Kasumi-1 (cell line): ENCODE results near the gene FAM151B.
"Not testable (repeated sequence)": the region's sequence is repeated elsewhere in the genome, so short reads cannot be mapped to it uniquely, and the experiment has no call there.

Source experiments
- DNase-seq, 2 experiments: peaks; one replicate each; lab custom pipeline; 2025; lab: John Stamatoyannopoulos, UW

Gene FAM151B

DNA sequence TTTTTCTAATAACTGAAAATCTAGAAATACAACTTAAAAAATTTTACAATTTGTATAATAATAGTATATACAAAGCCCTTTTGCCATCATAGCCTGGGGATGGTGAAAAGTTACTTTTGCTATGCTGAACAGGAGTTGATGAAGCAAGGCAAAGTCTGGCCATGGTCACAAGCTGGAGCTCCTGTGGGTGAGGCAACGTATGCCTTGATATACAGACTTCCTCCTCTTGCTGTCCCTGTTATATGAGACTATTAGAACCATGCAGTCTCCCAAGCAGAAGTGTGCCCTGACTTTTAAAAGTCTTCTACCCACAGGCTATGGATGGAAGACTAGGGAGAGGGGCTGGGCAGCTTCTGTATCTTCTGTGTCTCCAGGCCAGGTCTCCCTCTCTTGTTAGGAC, 15.7 kb downstream of the FAM151B start:
- peak; percentile 66 to 69 for DNase-seq

DNA sequence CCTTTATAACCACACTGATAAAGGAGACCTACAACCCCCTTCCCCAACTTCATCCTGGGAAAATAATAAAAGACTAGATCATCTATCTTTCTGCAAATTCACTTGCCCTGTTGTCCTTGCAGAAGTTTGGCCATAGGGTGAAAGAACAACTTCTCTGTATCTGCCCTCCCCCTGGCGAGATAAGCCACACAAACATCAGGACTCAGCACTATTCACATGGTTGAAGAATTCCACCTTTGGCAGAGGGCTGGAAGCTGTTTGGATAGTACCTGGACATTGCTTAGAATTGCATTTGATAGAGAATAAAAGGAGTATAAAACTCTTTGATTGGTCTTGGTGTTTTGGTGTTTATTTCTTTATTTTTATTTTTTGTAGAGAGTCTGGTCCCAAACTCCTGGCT, 16.9 kb downstream of the FAM151B start:
- no peak for DNase-seq

DNA sequence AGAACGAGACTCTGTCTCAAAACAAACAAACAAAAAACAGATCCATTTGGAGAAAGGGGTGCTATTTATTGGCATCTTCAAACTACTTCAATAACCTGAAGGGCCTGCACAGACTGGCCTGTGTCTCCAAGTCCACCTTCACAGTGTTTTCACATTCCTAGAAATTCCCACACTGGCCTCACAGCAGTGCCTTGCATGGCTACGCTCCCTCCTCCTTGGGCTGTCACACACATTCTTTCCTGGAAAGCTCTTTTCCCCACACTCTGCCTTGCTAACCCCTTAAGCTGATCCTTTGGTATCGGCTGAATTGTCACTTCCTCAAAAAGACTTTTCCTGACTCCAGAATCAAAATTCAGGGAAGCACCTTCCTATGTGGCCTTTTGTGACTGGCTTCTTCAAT, 19.8 kb downstream of the FAM151B start:
- no peak for DNase-seq

DNA sequence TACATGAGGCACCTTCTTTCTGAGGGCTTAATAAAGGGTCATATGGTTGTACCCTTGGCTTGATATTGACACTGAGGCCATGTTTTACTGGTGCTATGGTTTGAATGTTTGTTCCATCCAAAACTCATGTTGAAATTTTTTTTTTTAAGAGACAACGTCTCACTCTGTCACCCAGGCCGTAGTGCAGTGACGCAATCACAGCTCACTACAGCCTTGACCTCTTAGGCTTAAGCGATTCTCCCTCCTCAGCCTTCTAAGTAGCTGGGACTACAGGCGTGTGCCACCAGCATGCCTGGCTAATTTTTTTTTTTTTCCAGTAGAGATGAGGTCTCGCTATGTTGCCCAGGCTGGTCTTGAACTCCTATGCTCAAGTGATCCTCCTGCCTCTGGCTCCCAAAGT, 20.9 kb downstream of the FAM151B start:
- no peak for DNase-seq

DNA sequence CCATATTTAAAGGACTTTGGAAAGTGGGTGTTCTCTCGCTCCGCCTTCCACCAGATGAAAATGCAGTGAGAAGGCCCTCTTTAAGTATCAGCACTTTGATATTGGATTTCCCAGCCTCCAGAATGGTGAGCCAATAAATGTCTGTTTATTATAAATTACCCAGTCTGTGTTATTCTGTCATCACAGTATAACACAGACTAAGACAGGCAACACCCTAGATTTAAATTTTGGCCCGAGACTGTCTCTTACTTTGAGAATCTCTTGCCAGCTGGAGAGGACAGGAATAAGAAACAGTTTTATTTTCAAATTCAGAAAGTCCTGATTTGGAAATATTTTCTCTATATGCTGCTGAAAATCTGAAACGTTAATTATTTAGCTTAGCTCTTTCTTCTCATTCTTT, 21.5 kb downstream of the FAM151B start:
- no peak for DNase-seq

DNA sequence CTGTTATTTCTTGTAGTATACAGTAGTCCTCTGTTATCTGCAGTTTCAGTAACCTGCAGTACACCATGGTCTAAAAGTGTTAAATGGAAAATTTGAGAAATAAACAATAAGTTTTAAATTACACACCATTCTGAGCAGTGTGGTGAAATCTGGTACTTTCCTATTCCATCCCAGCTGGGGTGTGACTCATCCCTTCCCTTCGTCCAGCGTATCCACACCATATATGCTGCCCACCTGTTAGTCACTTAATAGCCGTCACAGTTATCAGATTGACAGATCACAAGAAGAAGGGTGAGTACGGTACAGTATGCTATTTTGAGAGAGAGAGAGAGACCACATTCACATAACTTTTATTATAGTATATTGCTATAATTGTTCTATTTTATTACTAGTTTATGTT, 28.9 kb downstream of the FAM151B start:
- DNase-seq = no peak

DNA sequence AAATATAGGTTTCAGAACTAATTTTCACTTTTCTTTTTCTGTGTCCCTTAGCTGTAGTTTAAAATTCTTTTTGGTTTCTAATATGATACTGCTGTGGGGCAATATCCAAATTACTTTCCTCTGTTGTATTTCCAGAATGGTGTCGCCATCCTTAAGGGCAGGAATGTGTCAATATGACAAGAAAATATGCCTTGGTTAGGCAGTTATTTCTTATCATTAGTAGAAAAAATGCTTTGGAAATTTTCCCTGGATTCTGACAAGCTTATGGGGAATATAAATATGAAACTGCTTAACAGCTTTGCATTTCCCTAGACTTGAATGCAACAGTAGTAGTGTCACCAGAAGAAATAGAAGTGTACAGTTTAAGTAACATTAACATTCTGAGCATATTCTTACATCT, 52.8 kb downstream of the FAM151B start:
- no peak for DNase-seq

DNA sequence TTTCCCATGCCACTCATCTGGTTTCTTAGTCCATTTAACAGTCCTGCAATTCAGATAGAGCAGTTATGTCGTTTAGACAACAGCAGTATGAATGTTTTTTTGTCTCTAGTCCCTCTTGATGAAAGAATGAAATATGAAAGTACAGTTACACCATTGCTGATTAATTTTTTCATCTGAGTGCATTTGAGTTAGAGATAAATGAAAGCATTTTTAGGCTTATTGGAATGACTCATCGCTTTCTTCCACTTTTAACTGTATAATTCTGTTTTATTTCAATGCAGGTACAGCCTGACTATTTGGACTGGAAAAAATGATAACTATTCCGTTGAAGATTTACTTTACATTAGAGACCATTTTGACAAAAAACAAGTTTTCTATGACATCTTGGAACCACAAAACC, 53.5 kb downstream of the FAM151B start:
- no peak for DNase-seq

DNA sequence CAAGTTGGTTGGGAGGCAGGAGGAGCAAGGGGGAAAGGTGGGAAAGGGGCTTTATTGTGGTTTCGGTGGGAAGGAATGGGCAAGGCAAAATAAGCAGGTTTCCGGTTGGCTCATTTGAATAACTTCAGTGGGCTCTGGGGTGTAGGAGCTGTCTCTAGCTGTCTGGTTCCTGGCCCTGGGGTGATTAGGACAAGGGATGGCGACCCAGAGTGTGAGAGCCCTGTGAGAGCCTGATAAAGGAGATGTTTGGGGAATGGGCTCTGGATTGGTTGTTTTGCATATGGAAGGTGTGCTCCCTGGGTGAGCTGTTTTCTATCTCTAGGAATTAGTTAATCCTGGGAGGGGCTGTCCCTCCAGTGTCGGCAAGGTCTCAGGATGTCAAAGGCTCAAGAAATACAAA, 66.7 kb downstream of the FAM151B start:
- no peak for DNase-seq

DNA sequence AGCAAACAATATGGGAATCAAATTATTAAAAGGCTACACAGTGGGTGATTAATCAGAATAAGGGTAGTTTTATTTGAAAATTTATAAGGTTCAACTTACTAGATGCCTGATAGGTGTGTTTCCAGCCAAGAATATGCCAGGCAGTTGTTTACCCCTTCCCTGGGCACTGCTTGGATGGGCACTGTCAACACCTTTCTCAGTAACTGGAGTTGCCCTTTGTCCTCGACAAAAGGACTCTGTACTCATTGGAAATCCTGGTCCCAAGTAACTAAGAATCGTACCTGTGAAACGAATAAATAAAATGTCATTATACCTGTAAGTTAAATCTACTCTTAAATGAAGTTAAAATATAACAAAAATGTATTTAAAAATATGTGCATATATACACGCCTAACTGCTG, 67.2 kb downstream of the FAM151B start:
- no peak for DNase-seq

DNA sequence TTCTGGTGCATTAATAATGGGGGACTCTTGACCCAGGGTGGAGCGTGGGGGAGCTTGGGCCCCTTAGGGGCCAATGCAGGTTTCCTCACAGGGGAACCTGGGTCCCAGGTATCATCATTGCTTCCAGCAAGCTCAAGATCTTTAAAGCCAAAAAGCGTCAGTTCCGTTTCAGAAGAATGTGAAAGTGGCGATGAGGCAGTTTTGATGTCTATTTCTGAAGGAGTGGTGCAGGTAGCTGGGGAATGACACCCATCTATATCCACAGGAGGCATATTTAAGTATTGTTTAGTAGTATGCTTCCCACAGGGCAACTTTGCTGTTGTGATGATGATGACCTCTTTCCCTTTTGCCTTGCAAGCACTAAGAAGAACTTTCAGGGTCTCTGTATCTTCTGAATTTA, 71.3 kb downstream of the FAM151B start:
- no peak for DNase-seq

DNA sequence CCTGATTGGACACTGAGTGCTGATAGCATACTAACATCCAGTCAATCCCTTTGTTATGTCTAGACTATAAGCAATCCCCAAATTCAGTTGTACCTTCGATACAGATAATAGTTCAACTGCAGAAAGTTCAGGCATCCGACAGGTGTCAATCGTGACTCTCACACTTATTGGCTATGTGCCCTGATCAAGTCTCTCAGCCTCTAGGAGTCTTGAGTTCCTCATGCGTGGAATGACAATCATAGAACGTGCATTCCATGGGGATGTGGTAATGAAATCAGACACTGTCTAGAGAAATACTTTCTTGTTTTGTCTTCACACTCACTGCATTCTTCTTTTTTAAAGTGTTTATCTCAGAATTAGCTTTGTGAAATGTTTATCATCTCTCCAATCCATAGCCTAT, 77.4 kb downstream of the FAM151B start:
- DNase-seq = no peak

DNA sequence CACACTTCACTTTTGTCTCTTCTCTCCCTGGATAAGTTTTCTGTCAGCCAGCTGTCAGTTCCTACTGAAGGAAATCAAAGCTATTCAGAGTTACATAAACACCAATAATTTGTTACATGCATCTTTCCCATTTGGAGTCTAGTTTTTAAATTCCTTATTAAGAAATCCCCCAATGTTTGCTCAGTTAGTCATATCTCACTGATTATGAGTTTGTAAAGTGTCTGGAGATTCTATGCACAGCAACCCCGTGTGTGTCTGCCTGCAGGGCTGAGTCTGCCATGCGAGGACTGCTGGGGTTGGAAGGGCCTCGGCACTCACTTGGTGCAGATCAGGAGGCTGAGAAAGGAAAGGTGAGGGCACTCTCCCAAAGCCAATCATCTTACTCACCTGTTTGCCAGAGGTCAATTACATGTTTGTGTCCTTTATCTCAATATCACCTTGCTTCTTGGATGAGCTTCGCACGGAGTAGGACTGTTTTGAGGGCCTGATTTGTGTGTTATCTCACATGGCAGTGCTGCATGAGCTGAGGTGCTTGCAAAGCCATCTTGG, 78.9 kb downstream of the FAM151B start:
- DNase-seq = no peak

DNA sequence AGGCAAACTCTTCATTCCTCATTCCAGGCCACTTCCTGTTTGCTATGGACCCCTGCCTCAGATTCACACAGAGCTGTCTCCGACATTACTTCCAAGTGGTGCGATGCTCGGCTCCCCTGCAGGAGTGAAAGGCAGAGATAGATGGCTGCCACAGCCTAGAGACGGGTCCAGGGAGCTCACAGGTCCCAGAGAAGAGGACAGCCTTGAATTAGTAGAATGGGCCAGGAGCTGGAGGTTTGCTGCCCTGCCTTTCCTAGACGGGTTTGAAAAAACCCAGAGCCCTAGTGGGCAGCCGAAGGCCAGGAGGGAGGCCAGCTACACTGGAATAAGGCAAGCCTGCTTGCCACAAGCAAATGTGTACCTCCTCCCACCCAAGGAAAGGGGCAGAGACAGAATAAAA, 80.4 kb downstream of the FAM151B start:
- no peak for DNase-seq

DNA sequence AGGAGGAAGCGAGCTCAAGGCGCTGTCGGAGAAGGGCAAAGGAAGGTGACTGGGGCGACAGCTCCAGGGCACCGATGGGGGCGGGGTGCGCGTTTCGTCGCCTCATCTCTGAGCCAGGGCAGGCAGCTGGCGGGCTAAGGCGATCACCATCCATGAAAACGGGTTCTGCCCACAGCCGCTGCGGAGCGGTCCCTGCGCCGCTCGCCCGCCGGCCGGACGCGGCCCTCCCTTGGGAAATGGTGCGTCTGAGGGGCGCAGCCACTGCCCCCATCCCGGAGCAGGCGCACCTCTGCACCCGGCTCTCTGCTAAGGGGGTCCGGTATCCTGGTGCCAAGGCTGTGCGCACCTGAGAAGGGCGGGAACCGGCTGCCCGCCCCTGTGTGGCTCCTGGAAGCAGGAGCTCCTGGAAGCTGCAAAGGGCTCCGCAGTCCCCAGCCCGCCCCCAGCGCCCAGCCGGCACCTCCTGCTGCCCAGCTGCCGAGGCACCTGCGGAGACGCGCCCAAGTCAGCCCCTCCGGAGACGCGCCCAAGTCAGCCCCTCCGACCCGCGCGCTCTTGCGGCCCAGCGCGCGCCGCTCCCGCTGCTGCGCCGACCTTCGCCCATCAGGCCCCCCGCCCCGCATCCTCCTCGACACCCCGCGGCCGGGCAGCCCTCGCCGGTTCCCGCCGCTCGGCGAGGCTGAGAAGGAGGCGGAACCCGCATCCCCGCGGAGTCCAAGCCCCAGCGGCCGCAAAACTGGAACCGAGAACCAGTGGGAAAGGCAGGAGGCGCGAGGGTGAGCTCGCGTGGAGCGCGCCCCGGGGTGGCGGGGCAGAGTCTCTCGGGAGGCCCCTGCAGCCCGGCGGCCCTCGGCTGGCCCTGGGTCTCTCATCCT, 81.4 kb downstream of the FAM151B start:
- no peak for DNase-seq

DNA sequence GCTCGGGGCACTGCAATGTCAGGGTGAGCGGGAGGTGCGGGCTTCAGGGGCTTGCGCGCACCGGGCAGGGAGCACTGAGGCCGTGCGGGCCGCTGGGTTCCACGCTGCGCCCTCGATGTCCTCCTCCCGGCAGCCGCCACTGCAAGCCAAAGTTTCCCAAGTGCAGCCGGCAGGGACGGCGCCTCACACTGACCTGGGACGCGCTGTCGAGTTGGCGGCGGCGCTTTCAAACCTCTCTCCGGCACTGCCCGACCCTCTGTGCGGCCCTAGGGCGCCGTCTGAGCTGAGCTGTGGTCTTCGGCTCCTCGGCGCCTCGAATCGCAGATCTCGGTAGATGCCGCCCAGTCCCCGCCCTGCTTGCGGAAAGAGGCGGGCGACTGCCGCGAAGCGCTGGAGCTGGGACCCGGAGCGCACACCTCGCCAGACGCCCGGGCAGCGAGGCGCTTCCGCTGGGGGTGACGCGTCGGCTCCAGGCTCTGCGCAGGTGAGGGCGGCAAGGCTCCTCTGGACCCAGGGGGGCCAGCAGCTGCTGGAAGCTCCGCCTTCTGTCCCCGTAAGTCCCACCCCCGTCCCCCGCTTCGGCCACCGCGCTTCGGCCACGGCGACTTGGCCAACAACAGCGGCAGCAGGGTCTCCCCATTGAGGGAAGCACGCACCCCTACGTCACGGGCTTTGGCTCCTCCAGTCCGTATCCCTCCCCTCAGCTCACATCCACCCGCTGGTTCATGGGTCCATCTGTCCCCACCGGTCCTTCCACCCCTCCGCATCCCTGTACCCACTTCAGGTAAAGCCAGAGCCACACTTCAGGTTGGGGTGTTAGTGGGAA, 82.3 kb downstream of the FAM151B start, which contains the start of gene ANKRD34B:
Gene ANKRD34B, minus strand, starts transcription at position 320 of the 826 bp plus-strand sequence. CDS start 10,261 bp downstream, outside the sequence.
- DNase-seq = no peak

DNA sequence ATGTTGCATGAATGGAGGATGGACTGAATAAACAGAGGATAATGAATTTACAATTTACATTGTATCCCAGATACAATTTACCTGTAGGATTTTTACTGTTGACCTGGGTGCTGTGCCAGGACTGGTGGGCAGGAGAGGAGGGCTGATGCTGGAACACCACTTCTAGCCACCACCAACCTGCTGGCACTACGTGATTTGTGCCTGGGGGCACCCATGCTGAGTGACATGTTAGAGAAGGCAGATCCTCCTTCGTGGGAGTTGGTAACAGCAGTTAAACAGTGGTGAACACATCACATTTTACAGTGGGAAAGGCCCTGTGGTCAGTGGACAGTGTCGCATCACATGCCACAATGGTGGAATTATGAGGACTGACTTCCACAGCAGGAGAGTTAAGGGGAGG, 85.2 kb downstream of the FAM151B start:
- no peak for DNase-seq

DNA sequence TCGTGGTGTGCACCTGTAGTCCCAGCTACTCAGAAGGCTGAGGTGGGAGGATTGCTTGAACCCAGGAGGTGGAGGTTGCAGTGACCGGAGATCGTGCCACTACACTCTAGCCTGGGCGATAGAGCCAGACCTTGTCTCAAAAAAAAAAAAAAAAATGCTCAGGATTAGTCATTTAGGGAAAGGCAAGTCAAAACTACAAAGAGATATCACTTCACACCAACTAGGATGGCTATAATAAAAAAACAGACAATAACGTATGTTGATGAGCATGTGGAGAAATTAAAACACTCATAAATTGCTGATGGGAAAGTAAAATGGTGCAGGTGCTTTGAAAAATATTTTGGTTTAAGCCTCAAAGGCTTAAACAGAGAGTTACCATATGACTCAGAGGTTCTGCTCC, 88.5 kb downstream of the FAM151B start:
- DNase-seq = no peak

DNA sequence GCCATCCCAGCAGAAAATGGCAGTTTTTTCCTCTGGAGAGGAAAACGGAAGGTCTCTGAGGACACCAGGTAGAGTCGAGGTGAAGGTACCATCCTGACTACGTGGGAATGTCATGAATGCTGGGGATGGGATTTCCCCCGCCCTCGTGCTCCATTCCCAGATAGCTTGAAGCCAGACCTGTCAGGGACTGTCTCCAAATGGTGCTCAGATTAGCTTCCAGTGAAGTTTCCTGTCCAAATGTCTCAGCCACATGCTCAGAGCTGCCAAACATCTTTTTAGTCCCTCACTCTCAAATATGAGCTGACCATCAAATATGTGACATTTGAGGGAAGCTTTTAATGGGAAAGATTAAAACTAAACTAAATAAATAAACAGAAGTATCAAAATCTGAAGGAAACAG, 89.8 kb downstream of the FAM151B start:
- no peak for DNase-seq

DNA sequence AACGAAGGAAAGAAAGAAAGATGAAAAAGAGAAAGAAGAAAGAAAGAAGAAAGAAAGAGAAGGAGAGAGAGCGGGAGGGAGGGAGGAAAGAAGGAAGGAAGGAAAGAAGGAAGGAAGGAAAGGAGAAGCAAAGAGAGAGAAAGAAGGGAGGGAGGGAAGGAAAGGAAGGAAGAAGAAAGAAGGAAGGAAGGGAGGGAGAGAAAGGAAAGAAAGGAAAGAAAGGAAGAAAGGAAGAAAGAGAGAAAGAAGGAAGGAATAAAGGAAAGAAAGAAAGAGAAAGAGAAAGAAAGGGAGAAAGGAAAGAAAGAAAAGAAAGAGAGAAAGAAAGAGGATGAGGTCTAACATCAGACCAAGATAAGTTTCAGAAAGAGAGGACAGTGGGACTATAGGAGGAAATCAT, 91.2 kb downstream of the FAM151B start:
- DNase-seq = no peak

DNA sequence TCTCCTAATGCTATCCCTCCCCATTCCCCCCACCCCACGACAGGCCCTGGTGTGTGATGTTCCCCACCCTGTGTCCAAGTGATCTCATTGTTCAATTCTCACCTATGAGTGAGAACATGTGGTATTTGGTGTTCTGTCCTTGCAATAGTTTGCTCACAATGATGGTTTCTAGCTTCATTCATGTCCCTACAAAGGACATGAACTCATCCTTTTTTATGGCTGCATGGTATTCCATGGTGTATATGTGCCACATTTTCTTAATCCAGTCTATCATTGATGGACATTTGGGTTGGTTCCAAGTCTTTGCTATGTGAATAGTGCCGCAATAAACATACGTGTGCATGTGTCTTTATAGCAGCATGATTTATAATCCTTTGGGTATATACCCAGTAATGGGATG, 92.4 kb downstream of the FAM151B start:
- not testable (repeated sequence) for DNase-seq

DNA sequence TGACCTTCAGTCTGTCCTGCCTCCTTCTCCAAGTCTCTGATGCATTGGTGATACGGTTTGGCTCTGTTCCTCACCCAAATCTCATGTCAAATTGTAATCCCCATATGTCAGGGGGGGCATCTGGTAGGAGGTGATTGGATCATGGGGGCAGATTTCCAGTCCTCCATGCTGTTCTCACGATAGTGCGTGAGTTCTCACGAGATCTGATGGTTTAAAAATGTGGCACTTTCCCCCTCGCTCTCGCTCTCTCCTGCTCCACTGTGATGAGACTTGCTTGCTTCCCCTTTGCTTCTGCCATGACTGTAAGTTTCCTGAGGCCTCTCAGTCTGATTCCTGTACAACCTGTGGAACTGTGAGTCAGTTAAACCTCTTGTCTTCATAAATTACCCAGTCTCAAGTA, 96.9 kb downstream of the FAM151B start:
- no peak for DNase-seq
